ENCODE data around the gene PLA2G4A.

Gene PLA2G4A

GRCh38 chr1:186828611-186829454 lies at the start of gene PLA2G4A:
TSS of gene PLA2G4A (plus strand) at chr1:186828949. CDS start at chr1:186854355, 25,406 bp downstream.
- DNase-seq = no peak

GRCh38 chr1:186780076-186780475 lies 48.7 kb upstream of the PLA2G4A start:
- DNase-seq = no peak

GRCh38 chr1:186781730-186782129 lies 47.0 kb upstream of the PLA2G4A start:
- DNase-seq = no peak

- DNase-seq = no peak
These were observed 46.0 kb upstream of the PLA2G4A start for GRCh38 chr1:186782791-186783190.

- no peak for DNase-seq
These were observed 45.6 kb upstream of the PLA2G4A start for GRCh38 chr1:186783193-186783592.

GRCh38 chr1:186785503-186785902 lies 43.2 kb upstream of the PLA2G4A start:
- no peak for DNase-seq

- no peak for DNase-seq
These were observed 38.6 kb upstream of the PLA2G4A start for GRCh38 chr1:186790101-186790500.

- no peak for DNase-seq
These were observed 35.7 kb upstream of the PLA2G4A start for GRCh38 chr1:186792870-186793581.

GRCh38 chr1:186793582-186793927 lies 35.2 kb upstream of the PLA2G4A start:
- DNase-seq = no peak

GRCh38 chr1:186798960-186799688 lies 29.6 kb upstream of the PLA2G4A start:
- no peak for DNase-seq

- DNase-seq = no peak
These were observed 29.1 kb upstream of the PLA2G4A start for GRCh38 chr1:186799689-186800054.

GRCh38 chr1:186802388-186802787 lies 26.4 kb upstream of the PLA2G4A start:
- DNase-seq = no peak

GRCh38 chr1:186804679-186805078 lies 24.1 kb upstream of the PLA2G4A start:
- no peak for DNase-seq

- DNase-seq = no peak
These were observed 22.3 kb upstream of the PLA2G4A start for GRCh38 chr1:186806477-186806876.

GRCh38 chr1:186807163-186807562 lies 21.6 kb upstream of the PLA2G4A start:
- DNase-seq = no peak

GRCh38 chr1:186811892-186812291 lies 16.9 kb upstream of the PLA2G4A start:
- no peak for DNase-seq

- no peak for DNase-seq
These were observed 16.2 kb upstream of the PLA2G4A start for GRCh38 chr1:186812570-186812969.

- DNase-seq = no peak
These were observed 15.3 kb upstream of the PLA2G4A start for GRCh38 chr1:186813420-186813819.

GRCh38 chr1:186819126-186819525 lies 9.6 kb upstream of the PLA2G4A start:
- no peak for DNase-seq

GRCh38 chr1:186819563-186819962 lies 9.2 kb upstream of the PLA2G4A start:
- no peak for DNase-seq

- no peak for DNase-seq
These were observed 1.2 kb downstream of the PLA2G4A start for GRCh38 chr1:186829686-186830587.

- DNase-seq = no peak
These were observed 2.4 kb downstream of the PLA2G4A start for GRCh38 chr1:186831168-186831567.
